ENCODE results near the gene KBTBD3.

DNA sequence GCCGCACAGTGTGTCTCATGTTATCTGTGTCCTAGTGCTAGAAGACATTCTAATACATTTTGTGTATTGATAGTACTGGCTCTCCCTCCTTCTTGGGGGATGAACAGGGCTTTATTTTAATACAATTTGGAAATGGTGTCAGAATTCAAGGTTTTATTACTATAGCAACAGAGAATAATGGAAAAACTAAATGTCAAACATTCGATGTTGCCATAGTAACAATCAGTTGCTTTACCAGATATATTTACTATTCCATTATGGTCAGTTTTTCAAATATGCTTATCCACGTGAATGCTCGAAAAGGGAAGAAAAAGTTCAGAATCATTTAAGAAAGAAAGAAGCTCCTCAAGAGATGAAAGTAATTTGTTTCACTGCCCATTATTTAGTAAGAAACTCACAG is 46.5 kb downstream of the KBTBD3 start:
- TF ChIP-seq, protein P1, sequence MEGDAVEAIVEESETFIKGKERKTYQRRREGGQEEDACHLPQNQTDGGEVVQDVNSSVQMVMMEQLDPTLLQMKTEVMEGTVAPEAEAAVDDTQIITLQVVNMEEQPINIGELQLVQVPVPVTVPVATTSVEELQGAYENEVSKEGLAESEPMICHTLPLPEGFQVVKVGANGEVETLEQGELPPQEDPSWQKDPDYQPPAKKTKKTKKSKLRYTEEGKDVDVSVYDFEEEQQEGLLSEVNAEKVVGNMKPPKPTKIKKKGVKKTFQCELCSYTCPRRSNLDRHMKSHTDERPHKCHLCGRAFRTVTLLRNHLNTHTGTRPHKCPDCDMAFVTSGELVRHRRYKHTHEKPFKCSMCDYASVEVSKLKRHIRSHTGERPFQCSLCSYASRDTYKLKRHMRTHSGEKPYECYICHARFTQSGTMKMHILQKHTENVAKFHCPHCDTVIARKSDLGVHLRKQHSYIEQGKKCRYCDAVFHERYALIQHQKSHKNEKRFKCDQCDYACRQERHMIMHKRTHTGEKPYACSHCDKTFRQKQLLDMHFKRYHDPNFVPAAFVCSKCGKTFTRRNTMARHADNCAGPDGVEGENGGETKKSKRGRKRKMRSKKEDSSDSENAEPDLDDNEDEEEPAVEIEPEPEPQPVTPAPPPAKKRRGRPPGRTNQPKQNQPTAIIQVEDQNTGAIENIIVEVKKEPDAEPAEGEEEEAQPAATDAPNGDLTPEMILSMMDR (conservative IDR thresholded peaks at IDR 0.05 in 1 of 2, IDR thresholded peaks at IDR 0.05 in 1 of 2; ENCODE audit: low read depth in 1 of 2, low read length in 2 of 2): no peak
- TF ChIP-seq EZH2 (IDR thresholded peaks at IDR 0.05; ENCODE audit: low read length, missing control alignments): no peak
